Endothelial cell of umbilical vein (primary cell): ENCODE measurements around the gene SNX10. TPM values are rescaled to one million over a fixed set of nuclear protein-coding genes. Genes with fewer than 3 reads are reported as not detected.

Source experiments
- BruUV-seq: library from RNA; stranded (reverse); fragments of 400-500 nt; replicated peaks from 2 replicates; lab custom pipeline; 2021; lab: Mats Ljungman, UMichigan
- CTCF ChIA-PET: fragments of 300-600, 350-600 bp; sonication (Branson Sonifier 250); formaldehyde crosslinking; loops from one replicate; lab custom pipeline; 2021; ENCODE audit warnings: antibody characterized with exemption, inconsistent platforms; lab: Charles Lee
- POLR2A ChIA-PET: fragments of 300-600, 350-600 bp; sonication (Branson Sonifier 250); formaldehyde crosslinking; loops from one replicate; lab custom pipeline; 2021; ENCODE audit warnings: antibody characterized with exemption, inconsistent platforms; lab: Charles Lee
- DNase-seq: peaks from one replicate; pipeline ENCODE4 v3.0.0-alpha.2; 2011; ENCODE audit warnings: low read depth, low spot score
- FAIRE-seq: peaks from 2 replicates; lab custom pipeline; 2011; peaks lifted over from hg19 to GRCh38; lab: Jason Lieb, UNC
- H2AFZ ChIP-seq: 2 replicates; pipeline ENCODE4 v1.6.0; 2012; ENCODE audit warnings: low read depth, low read length, control low read depth, inconsistent platforms
- H3K27ac ChIP-seq: 2 replicates; pipeline ENCODE4 v1.5.1; 2011; ENCODE audit warnings: low read depth, mild to moderate bottlenecking, control low read depth, low read length, moderate library complexity; ENCODE audit not compliant: insufficient read depth
- H3K27me3 ChIP-seq, 2 experiments: 2 replicates each; pipeline versions ENCODE4 v1.6.0 to v1.6.1; 2011; ENCODE audit warnings: low read length in 2 of 2, mixed read lengths in 1 of 2; ENCODE audit not compliant: control insufficient read depth in 2 of 2, insufficient read depth in 2 of 2
- H3K36me3 ChIP-seq, 2 experiments: 2 replicates in 1 of 2; 3 replicates in 1 of 2; pipeline ENCODE4 v1.5.1; 2011; ENCODE audit warnings: low read length in 2 of 2, mild to moderate bottlenecking in 1 of 2, moderate library complexity in 1 of 2; ENCODE audit not compliant: control insufficient read depth in 2 of 2, insufficient read depth in 2 of 2; ENCODE audit errors: extremely low read depth in 1 of 2
- H3K4me1 ChIP-seq: 3 replicates; pipeline ENCODE4 v1.5.1; 2011; ENCODE audit warnings: mild to moderate bottlenecking, low read length; ENCODE audit not compliant: control insufficient read depth, insufficient read depth; ENCODE audit errors: extremely low read depth
- H3K4me2 ChIP-seq: 2 replicates; pipeline ENCODE4 v1.6.1; 2011; ENCODE audit warnings: low read length, control low read depth, mixed read lengths; ENCODE audit not compliant: insufficient read depth
- H3K4me3 ChIP-seq, 3 experiments: fragments of 200-600 bp in 1 of 3; sonication (generic), shearing (Covaris generic) in 1 of 3; replicated peaks in 1 of 3; 2 replicates each; pipeline ENCODE4 v1.5.1; 2011 to 2016; ENCODE audit warnings: control low read depth in 3 of 3, low read length in 3 of 3, mild to moderate bottlenecking in 2 of 3, inconsistent platforms in 1 of 3, low read depth in 1 of 3, moderate library complexity in 1 of 3; ENCODE audit not compliant: insufficient read depth in 1 of 3
- H3K79me2 ChIP-seq: 2 replicates; pipeline ENCODE4 v1.6.0; 2012; ENCODE audit warnings: low read length, inconsistent platforms; ENCODE audit not compliant: control insufficient read depth, insufficient read depth
- H3K9ac ChIP-seq: replicated peaks from 2 replicates; pipeline ENCODE3; 2011; ENCODE audit warnings: low read length, control low read depth; ENCODE audit not compliant: insufficient read depth; ENCODE audit errors: extremely low read depth
- H3K9me1 ChIP-seq: replicated peaks from 3 replicates; pipeline ENCODE4 v1.6.0; 2011; ENCODE audit warnings: mild to moderate bottlenecking, low read length; ENCODE audit not compliant: control insufficient read depth, insufficient read depth; ENCODE audit errors: extremely low read depth
- H3K9me3 ChIP-seq: replicated peaks from 2 replicates; pipeline ENCODE4 v1.5.1; 2012; ENCODE audit warnings: low read length, inconsistent platforms; ENCODE audit not compliant: control insufficient read depth, insufficient read depth
- H4K20me1 ChIP-seq: replicated peaks from 2 replicates; pipeline ENCODE3; 2011; ENCODE audit warnings: mild to moderate bottlenecking, low read length; ENCODE audit not compliant: control insufficient read depth, insufficient read depth; ENCODE audit errors: extremely low read depth
- EZH2 ChIP-seq: IDR thresholded peaks from 2 replicates; pipeline ENCODE4 v1.6.1; 2012; ENCODE audit warnings: borderline replicate concordance, low read depth, mild to moderate bottlenecking, moderate library complexity, low read length, inconsistent platforms; ENCODE audit not compliant: severe bottlenecking
- FOS ChIP-seq: IDR thresholded peaks from 2 replicates; pipeline ENCODE4 v1.6.1; 2011; ENCODE audit warnings: mild to moderate bottlenecking, low read length, moderate library complexity, borderline replicate concordance; ENCODE audit not compliant: insufficient read depth
- GATA2 ChIP-seq: IDR thresholded peaks from 2 replicates; pipeline ENCODE4 v1.7.0; 2011; ENCODE audit warnings: low read depth, mild to moderate bottlenecking, moderate library complexity, mixed read lengths, low read length; ENCODE audit not compliant: insufficient read length, insufficient read depth
- JUN ChIP-seq: IDR thresholded peaks from 2 replicates; pipeline ENCODE4 v1.6.1; 2011; ENCODE audit warnings: borderline replicate concordance, low read depth; ENCODE audit not compliant: insufficient read length, insufficient read depth
- MYC ChIP-seq: IDR thresholded peaks from one replicate; pipeline ENCODE4 v1.6.1; 2011; ENCODE audit warnings: mild to moderate bottlenecking, low read depth, low read length
- POLR2A ChIP-seq: IDR thresholded peaks from 2 replicates; pipeline ENCODE4 v1.6.1; 2012; ENCODE audit warnings: low read depth, mild to moderate bottlenecking, control low read depth, low read length
- POLR2AphosphoS5 ChIP-seq: IDR thresholded peaks from 2 replicates; pipeline ENCODE4 v1.6.1; 2012; ENCODE audit warnings: low read depth, mild to moderate bottlenecking, control low read depth, low read length, moderate library complexity; ENCODE audit not compliant: insufficient read depth
- dilution Hi-C: fragments of 300-500 bp; cut with MboI; formaldehyde crosslinking; loops from one replicate; pipeline ENCODE4 v1.15.0; 2019; ENCODE audit warnings: low sequenced_read_pairs; ENCODE audit not compliant: extremely low pct_ligation_motif_present
- intact Hi-C: fragments of 100-400 bp; cut with micrococcal nuclease; formaldehyde crosslinking; loops from one replicate; pipeline ENCODE4 v1.10.0; 2022
- polyA plus RNA-seq, 4 experiments: library from polyadenylated mRNA; depleted of rRNA in 3 of 4; stranded (reverse) in 3 of 4; unstranded in 1 of 4; fragments of >200 nt; gene quantifications; 2 replicates each; pipeline versions ENCODE4 v1.2.1 to v1.2.3, GENCODE V29; 2011 to 2012; ENCODE audit warnings: missing spikeins in 1 of 4
- total RNA-seq: library from RNA; stranded (reverse); gene quantifications from 2 replicates; pipeline ENCODE4 v1.2.3, GENCODE V29; 2021
- TF ChIP-seq, protein P1 (sequence below), 2 donors: IDR thresholded peaks; 1 replicate in 1 of 2; 2 replicates in 1 of 2; pipeline ENCODE4 v1.5.1; 2011; ENCODE audit warnings: low read length in 2 of 2, mild to moderate bottlenecking in 2 of 2, moderate library complexity in 2 of 2, control low read depth in 1 of 2, inconsistent platforms in 1 of 2, low read depth in 1 of 2; ENCODE audit not compliant: insufficient read depth in 1 of 2; ENCODE audit errors: extremely low read depth in 1 of 2
- TF ChIP-seq, protein P2 (sequence below): IDR thresholded peaks from 2 replicates; pipeline ENCODE4 v1.6.1; 2011; ENCODE audit not compliant: insufficient read depth, insufficient read length

SNX10 gene
- total and polyA plus RNA-seq, 2 donors (not counting 3 experiments of a cell fraction or from before 2014, with no cell fraction given): 0.25 to 0.80 TPM

DNA sequence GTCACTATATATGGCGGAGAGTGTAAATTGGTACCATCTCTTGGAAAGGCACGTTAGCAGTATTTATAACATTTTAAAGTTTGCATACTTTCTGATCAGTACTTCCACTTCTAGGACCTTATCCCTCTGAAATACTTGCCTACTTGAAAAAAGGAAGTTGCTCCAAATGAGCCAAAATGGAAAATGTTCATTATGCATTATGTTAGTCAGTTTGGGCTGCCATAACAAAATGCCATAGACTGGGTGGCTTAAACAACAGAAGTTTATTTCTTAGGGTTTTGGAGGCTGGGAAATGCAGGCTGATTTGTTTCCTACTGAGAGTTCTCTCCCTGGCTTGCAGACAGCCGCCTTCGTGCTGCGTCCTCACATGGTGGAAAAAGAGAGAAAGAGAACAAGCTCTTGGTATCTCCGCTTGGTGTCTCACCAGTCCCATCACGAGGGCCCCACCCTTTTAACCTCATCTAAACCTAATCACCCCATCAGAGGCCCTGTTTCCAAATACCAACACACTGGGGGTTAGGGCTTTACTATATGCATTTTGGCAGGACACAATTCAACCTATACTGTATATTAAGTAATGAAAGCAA lies 6.9 kb downstream of the SNX10 start:
- intact Hi-C loops (no loop called here), dilution Hi-C loops (no loop called here)
- no peak for FAIRE-seq
- Histone ChIP-seq H3K4me1 (no peaks in the 10 kb centered on the region), H3K79me2 (no peaks in the 10 kb centered on the region), H3K27ac (no peak overlapping the region), H3K36me3 (no peaks in the 10 kb centered on the region), H3K4me2 (no peak overlapping the region), H3K9ac (no peak overlapping the region), H3K27me3 (peaks cover 0 to 3% of the 10 kb centered on the region in 2 experiments), H3K4me3 (no peak overlapping the region), H3K9me1 (no peaks in the 10 kb centered on the region), H4K20me1 (no peaks in the 10 kb centered on the region), H2AFZ (no peak overlapping the region), H3K9me3 (no peaks in the 10 kb centered on the region)
- POLR2A ChIA-PET: interaction anchor here (0.5 kb wide), 1 partner anchor 26 kb away, joined by 5 read pairs; no protein-coding TSS in a partner anchor
- no peak for DNase-seq
- CTCF ChIA-PET: no interaction called here
- no peak for TF ChIP-seq POLR2AphosphoS5
- TF ChIP-seq, protein P1, sequence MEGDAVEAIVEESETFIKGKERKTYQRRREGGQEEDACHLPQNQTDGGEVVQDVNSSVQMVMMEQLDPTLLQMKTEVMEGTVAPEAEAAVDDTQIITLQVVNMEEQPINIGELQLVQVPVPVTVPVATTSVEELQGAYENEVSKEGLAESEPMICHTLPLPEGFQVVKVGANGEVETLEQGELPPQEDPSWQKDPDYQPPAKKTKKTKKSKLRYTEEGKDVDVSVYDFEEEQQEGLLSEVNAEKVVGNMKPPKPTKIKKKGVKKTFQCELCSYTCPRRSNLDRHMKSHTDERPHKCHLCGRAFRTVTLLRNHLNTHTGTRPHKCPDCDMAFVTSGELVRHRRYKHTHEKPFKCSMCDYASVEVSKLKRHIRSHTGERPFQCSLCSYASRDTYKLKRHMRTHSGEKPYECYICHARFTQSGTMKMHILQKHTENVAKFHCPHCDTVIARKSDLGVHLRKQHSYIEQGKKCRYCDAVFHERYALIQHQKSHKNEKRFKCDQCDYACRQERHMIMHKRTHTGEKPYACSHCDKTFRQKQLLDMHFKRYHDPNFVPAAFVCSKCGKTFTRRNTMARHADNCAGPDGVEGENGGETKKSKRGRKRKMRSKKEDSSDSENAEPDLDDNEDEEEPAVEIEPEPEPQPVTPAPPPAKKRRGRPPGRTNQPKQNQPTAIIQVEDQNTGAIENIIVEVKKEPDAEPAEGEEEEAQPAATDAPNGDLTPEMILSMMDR (IDR thresholded peaks at IDR 0.05; ENCODE audit: extremely low read depth in 1 of 2, insufficient read depth in 1 of 2, low read depth in 1 of 2, low read length in 2 of 2): no peak
- TF ChIP-seq GATA2: no peak
- TF ChIP-seq, protein P2, sequence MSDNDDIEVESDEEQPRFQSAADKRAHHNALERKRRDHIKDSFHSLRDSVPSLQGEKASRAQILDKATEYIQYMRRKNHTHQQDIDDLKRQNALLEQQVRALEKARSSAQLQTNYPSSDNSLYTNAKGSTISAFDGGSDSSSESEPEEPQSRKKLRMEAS: no peak
- TF ChIP-seq FOS: no peak
- TF ChIP-seq EZH2: no peak
- TF ChIP-seq MYC: no peak
- TF ChIP-seq JUN: no peak
- TF ChIP-seq POLR2A: no peak
- BruUV-seq: no TSS peak
